ENCODE data around the gene ADCYAP1. TPM values are rescaled to one million over a fixed set of nuclear protein-coding genes. Genes with fewer than 3 reads are reported as not detected.

ADCYAP1 gene
- total and polyA plus RNA-seq, 8 donors: 0.98 to 36.3 (median 3.4) TPM

DNA sequence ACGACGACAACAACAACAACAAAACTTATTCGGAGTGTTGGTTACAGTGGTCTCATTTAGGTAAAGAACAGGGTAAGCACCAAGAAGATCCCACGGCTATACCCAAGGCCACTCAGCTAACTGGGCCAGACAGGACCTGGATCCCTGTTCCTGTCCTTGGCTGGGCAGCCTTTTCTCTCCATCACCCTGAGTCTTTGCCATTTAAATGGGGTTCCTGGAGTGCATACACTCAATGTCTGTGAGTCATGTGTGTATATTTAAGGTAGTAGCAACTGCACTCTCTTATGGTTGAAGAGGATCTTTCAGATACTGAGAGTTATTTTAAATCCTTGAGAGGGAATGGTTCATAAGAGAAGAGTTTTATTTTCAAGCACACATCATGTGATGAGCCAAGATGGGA, 35.3 kb downstream of the ADCYAP1 start:
- Histone ChIP-seq H3K36me3 (no peaks in the 10 kb centered on the region), H3K4me1 (no peaks in the 10 kb centered on the region), H3K27me3 (no peaks in the 10 kb centered on the region), H3K27ac (no peak overlapping the region), H3K4me3 (no peak overlapping the region), H3K9me3 (no peaks in the 10 kb centered on the region)
- no peak for FAIRE-seq
- ATAC-seq: no peak
- WGBS, 2 donors: 53 to 66% methylated on average over 4 of the region's 4 CpGs
- intact Hi-C loops (cut with DNase I): no loop called here
- no peak for DNase-seq
- TF ChIP-seq, protein P1, sequence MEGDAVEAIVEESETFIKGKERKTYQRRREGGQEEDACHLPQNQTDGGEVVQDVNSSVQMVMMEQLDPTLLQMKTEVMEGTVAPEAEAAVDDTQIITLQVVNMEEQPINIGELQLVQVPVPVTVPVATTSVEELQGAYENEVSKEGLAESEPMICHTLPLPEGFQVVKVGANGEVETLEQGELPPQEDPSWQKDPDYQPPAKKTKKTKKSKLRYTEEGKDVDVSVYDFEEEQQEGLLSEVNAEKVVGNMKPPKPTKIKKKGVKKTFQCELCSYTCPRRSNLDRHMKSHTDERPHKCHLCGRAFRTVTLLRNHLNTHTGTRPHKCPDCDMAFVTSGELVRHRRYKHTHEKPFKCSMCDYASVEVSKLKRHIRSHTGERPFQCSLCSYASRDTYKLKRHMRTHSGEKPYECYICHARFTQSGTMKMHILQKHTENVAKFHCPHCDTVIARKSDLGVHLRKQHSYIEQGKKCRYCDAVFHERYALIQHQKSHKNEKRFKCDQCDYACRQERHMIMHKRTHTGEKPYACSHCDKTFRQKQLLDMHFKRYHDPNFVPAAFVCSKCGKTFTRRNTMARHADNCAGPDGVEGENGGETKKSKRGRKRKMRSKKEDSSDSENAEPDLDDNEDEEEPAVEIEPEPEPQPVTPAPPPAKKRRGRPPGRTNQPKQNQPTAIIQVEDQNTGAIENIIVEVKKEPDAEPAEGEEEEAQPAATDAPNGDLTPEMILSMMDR (IDR thresholded peaks at IDR 0.05): no peak

DNA sequence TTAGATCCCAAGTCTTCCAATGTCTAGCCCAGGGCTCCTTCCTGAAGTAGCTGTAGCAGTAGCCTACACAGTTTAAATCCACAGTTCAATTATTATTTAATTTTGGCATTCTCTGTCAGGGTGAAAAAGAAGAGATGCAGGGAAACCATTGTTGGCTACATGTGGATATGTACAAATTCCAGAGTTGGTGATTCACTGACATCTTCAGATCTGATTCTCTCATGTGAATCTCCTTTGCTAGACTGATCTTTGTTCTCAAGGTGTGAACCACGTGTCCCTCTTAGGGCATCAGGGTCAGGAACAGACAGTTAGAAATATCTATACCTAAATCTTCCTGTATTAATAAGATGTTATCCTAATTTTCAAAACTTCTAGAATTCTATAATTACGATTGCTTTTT, 36.7 kb downstream of the ADCYAP1 start:
- DNase-seq: no peak
- no peak for FAIRE-seq
- 41 to 55% methylated on average over 2 of the region's 2 CpGs for WGBS, 2 donors
- no peak overlapping the region for H3K4me3 ChIP-seq
- intact Hi-C loops (cut with DNase I): no loop called here
- H3K27ac ChIP-seq: no peak overlapping the region
- TF ChIP-seq, protein P1 (IDR thresholded peaks at IDR 0.05): no peak
- H3K27me3 ChIP-seq: no peaks in the 10 kb centered on the region
- H3K4me1 ChIP-seq: no peaks in the 10 kb centered on the region
- no peak for ATAC-seq
- H3K36me3 ChIP-seq: no peaks in the 10 kb centered on the region
- H3K9me3 ChIP-seq: no peaks in the 10 kb centered on the region

DNA sequence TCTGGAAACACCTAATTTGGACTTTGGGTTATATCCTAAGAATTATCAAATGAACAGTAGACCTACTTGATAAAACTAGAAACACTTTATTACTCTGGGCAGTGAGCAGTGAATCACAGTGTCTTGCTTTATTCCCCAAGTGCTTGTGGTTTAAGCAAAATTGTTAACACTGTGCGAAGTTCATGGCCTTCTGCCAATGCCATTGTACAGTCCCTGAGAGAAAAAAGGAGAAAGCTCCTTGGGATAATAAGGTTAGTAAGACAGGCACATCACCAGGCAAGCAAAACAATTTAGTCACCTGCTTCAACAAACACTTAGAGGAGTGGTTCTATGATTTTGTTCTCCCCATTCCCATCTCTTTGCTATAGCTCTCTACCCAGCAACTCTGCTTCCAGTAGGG, 39.8 kb downstream of the ADCYAP1 start:
- H3K27ac ChIP-seq: no peak overlapping the region
- 65 to 68% methylated on average over 1 of the region's 1 CpG for WGBS, 2 donors
- FAIRE-seq (no peak), DNase-seq (no peak), ATAC-seq (no peak)
- H3K4me3 ChIP-seq: no peak overlapping the region
- TF ChIP-seq, protein P1 (IDR thresholded peaks at IDR 0.05): no peak
- no peaks in the 10 kb centered on the region for H3K27me3 ChIP-seq
- H3K4me1 ChIP-seq: no peaks in the 10 kb centered on the region
- no peaks in the 10 kb centered on the region for H3K36me3 ChIP-seq
- intact Hi-C loops (cut with DNase I): no loop called here
- no peaks in the 10 kb centered on the region for H3K9me3 ChIP-seq

DNA sequence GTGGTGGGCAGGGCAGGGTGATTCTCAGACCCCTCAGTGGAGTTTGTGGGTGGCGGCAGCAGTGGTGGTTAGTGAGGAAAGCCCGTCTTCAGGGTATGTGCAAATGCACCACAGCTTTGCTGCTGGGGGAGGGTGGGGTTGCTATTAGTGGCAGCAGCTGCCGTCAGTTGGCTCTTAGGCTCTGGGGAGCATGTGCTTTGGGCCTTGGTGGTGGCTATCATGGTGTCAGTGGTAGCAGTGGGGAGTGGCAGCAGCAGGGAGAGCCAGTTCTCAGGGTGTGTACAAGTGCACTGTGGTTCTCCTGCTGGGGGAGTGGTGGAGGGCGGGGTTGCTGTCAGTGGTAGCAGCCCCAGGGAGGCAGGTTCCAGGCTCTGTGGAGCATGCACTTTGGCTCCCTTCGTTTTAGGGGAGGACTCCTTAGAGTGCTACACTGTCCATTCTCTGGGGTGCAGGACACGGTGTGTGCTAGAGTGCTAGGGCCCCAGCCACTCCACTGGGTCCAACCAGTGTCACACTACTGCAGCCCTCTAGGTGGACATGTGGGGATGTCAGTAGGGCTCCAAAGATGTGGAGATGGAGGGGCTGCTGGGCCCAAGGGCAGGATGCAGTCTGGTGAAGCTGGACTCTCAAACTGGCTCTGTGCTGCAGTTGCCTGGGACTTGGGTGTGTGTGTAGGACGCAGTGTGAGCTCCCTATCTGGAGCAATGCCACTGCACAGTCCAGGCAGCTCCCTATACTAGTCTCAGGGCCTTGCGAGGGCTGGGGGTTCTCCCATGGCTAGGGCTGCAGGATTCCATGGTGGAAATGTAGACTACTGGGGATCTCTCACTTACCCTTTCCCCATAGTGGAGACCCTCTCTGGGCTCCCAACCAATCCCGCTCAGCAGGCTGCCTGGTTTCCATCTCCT, 45.3 kb downstream of the ADCYAP1 start:
- no peak for FAIRE-seq
- DNase-seq: no peak
- Histone ChIP-seq H3K4me3 (no peak overlapping the region), H3K4me1 (no peaks in the 10 kb centered on the region), H3K36me3 (no peaks in the 10 kb centered on the region), H3K27me3 (no peaks in the 10 kb centered on the region), H3K27ac (no peak overlapping the region), H3K9me3 (no peaks in the 10 kb centered on the region)
- intact Hi-C loops (cut with DNase I): no loop called here
- 62 to 76% methylated on average over 9 of the region's 9 CpGs for WGBS, 2 donors
- no peak for ATAC-seq
- TF ChIP-seq, protein P1 (IDR thresholded peaks at IDR 0.05): no peak

DNA sequence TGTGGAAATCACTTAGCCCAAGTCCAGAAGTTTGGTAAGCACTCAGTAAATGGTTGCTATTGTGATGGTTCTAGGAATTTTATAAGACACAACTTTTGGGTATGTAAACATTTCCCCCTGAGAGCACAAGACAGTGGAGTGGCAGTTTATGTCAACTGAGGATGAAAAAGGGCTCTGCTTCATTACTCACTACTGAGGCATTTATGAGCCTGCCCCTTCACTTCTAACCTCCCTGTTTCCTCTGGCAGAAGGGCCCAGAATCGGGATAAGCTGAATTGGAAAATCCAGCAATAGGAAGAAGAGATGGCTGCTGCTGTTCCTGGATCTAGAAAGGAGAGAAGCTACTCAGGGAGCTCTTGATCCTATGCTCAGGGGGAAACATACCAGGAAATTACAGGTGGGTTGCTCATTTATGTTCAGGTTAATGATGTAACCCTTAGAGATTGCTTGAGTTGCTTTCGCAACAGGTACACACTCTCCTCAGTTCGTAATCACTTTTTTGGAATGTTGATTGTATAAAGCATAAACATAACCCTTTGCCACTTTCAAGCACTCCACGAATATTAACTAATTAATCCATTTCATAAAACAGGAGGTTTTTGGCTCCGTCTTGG, 46.3 kb downstream of the ADCYAP1 start:
- Histone ChIP-seq H3K36me3 (no peaks in the 10 kb centered on the region), H3K27me3 (no peaks in the 10 kb centered on the region), H3K4me1 (no peaks in the 10 kb centered on the region), H3K27ac (no peak overlapping the region), H3K4me3 (no peak overlapping the region), H3K9me3 (no peaks in the 10 kb centered on the region)
- intact Hi-C loops (cut with DNase I): no loop called here
- TF ChIP-seq, protein P1 (IDR thresholded peaks at IDR 0.05): no peak
- FAIRE-seq: no peak
- 39 to 58% methylated on average over 5 of the region's 5 CpGs for WGBS, 2 donors
- ATAC-seq: no peak
- no peak for DNase-seq
